ELF-1 (cell line): ENCODE data around the gene HTRA1.

Source experiments
- DNase-seq: peaks from one replicate; pipeline ENCODE4 v3.0.0-alpha.2; 2016; ENCODE audit warnings: low read depth, low spot score

HTRA1 gene

DNA sequence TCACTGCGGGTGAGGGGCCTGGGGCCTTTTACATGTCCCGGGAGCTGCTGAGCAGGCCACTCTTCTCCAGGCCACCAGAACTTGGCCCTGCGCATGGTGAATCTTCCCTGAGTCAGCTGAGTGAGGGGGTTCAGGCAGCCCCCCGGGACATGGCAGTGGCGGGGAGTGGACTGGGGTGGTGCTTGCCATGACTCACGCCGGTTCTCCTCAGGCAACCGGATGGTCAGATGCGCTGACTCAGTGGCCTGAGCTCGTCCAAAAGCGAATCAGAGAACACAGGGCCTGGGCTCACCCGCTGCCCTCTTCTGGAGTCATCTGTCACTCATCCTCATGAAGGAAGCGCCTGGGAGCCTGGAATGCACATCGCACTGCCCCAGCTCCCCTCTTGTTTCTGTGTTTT, 33.5 kb downstream of the HTRA1 start:
- DNase-seq: peak; percentile 43

DNA sequence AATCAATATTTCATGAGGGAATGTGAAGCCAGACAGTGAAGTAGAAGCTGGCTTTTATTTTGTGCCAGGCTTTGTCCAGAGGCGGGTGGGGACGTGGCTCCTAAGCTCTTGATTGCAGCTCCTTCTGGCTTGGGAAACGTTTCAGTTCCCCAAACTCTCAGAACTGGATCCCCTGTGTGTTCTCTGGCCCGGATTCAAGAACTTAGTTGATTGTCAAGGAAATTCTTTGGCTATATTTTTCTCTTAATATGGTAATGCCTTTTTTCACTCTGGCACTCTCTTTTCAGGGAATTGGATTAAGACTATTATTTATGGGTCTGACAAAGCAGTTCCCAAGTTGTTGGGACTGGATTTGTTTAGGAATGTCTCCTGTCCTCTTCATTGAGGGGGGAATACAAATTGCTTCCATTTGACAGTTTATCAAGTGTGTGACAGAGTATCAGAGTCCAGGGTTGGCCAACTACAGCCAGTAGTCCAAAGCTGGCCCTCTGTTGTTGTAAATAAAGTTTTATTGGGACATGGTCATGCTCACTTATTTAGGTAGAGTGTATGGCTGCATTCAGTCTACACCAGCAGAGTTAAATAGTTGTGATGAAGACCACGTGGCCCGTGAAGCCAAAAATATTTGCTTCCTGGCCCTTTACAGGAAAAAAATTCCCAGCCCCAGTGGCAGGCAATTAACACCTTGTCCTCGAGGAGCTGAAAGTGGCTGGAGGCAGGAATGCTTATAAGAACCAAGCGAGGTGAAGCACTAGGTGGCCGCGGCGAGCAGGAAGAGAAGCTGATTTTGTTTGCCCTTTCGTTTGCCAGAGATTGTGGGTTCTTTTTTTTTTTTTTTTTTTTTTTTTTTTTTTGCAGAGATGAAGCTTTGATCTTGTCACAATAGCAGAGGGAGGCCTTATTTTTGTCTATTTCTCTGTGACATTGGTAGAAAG, 34.3 kb downstream of the HTRA1 start:
- DNase-seq: peak; percentile 51

- DNase-seq: no peak
Measured at GRCh38 chr10:122497241-122497640, 35.9 kb downstream of the HTRA1 start.

DNA sequence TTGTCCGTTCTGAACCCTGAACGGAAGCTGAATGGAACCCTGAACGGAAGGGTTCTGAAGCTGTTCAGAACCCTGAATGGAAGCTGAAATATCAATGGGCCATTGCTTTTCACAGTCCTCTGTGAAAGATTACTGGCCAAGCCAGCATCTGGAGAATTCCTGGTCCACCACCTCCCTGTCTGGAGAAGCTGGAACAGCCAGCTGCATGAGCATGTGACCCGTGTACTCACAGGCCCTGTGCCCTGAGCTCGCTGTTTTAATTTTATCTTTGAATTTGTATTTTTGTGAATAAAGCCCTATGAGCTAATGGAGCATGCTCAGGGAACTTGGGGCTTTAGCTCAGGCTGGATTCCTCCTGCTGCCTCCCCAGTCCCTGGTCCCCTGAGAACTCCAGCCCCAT, 37.2 kb downstream of the HTRA1 start:
- DNase-seq: no peak

DNA sequence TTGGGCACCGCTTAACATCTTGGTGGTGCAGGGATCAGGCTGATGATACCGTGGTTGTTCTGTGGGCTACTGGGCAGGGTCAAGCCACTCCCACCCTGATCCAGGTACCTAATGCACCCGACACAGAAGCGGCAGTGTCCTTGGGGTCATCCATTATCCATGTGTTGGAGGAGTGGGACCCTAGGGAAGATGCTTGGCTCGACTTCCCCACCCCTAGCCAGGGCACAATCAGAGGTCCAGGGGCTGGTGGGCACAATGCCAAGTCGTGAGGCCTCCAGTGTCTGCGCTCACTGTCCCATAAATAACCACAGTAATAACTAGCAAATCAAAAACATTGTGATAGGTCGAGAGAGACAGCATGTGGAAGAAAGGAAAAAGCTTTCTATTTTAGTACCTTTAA, 37.7 kb downstream of the HTRA1 start:
- DNase-seq: no peak

DNA sequence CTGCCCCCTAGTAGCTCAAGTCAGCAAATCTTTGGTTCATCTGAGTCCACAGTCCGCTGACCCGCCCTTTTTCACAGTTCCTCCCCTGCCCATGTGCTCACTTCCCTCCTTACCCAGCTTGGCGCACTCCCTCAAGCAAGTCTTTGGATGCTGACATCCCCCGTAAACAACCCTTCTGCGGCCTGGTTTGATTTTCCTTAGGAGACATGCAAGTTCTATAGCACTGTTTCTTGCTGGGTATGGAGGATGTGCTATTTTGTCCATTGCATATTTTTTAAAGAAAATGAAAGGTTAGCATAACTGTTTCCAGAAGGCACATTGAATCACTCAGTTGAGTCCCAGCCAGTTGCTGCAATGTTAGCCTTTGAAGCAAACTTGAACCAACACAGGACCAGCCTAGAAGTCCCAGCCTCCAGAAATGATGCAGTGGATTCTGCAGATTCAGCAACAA, 38.2 kb downstream of the HTRA1 start:
- DNase-seq: no peak

DNA sequence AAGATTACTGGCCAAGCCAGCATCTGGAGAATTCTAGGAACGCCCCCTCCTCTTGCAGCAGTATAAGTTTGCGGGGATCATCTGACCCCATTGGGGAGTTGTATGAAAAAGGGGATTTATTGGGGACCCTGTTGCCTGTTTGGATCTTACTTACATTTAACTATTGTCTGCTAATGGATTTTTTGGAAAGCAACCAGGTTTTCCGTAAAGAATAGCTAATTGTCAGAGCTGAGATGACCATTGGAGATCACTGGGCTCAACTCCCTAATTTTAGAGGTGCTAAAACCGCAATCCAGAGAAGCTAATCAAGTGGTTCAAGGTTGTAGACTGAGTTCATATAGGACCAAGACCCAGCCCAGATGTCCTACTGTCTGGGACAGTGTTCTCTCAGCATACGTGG, 38.8 kb downstream of the HTRA1 start:
- no peak for DNase-seq

- no peak for DNase-seq
Measured at GRCh38 chr10:122500726-122501125, 39.4 kb downstream of the HTRA1 start.

GRCh38 chr10:122503012-122503411, 41.7 kb downstream of the HTRA1 start:
- DNase-seq: peak; percentile 24

DNA sequence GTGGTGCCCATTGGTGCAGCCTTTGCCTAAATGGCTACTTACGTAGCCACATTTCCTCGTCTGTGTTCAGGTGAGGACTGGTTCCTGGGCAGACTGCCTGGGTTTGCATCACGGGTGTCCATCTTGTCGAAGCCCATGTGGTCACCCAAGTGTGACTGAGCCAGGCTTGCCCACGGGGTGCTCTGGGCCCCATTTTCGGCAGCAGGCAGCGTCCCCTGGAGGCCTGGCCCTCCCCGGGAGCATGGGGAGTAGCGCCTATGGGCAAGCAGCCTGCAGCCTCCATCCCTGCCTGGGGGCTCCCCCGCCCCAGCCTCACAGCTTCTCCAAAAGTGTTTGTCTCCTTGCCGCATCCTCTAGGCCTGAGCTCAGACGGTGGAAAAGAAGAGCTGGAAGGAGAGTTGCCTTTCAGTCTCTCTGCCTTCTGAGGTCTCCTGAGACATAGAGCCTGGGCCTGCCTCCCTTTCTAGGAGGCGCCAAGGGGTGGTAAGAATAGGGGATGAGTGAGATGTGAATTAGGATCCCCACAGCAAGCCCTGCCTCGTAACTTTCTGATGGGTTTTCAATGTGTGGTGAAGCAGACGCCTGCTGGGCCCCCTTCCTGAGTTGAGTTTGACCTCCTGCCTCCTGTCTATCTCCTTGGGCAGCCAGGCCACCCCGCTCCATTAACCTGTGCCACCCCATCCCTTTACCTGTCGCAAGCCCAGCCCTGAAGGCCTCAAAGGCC, 42.7 kb downstream of the HTRA1 start:
- DNase-seq: no peak

GRCh38 chr10:122504610-122504950, 43.2 kb downstream of the HTRA1 start:
- DNase-seq: no peak

- DNase-seq: no peak
Measured at GRCh38 chr10:122505011-122505410, 43.7 kb downstream of the HTRA1 start.

DNA sequence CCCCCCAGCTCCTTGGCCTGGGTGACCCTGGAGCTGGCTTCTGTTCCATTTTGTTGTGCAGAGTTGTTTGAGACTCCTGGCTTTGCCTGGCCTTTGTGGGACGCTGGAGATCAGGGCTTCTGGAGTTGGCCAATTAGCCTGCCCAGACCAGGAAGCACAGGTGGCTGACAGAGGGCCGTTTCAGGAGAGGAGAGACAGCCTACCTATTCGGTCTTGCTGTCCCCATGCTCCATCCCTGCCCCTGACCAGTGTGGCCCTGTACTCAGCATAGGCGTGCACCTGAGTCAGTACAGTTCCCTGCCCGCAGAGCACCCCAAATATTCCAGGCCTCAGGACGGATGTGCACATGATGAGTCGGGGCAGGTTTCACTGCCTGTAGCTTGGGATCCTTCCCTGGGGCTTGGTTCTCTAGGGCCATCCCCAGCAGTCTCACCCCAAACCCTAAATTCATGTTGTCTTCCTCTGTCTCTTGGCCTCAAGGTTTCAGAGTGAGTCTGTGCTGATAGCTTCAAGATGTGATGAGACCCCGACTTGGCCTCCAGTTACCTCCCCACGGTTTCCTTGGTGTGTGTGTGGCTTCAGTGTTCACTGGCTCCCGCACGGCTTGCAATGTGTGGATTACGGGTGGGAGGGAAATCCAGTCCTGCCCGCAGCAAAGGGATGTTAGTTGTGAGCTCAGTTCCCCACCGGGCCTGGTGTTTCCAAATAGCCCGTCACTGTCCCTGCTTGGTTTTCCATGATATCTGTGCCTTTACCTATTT, 44.7 kb downstream of the HTRA1 start:
- DNase-seq: no peak

DNA sequence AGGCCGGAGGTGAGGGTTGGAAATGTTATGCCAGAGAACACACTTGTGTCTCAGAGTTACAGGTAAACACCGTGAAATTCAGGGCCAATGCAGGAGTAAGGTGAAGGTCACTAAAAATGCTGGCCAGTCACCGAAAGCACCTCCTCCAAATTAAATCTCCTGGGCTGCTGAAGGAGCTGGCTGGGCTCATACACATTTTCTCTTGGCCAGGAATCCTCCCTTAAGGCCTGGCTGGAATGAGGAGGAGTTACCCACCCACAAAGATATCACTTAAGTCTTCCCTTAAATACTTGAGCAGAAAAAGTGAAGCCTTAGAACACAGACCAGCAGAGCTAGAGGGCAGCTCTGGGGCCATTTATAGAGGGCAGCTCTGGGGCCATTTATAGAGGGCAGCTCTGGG, 46.3 kb downstream of the HTRA1 start:
- no peak for DNase-seq

GRCh38 chr10:122508021-122508420, 46.7 kb downstream of the HTRA1 start:
- no peak for DNase-seq

DNA sequence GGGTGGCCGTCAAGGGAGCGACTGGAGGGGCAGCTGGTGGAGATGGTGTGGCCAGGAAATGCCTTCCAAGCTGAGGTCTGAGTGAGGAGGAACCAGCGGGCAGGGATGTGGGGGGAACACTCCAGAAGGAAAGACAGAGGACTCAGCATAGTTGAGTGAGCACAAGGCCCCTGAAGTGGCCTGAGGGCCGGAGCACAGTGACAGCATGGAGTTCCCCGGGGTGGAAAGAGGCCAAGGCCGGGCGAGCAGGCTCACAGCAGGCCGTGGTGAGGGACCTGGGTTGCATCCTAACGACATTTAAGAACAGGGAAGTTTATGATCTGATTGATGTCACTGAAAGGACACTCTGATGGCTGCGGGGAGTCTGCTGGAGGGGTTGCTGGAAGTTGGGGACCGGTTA, 48.0 kb downstream of the HTRA1 start:
- DNase-seq: peak; percentile 51

- DNase-seq: peak; percentile 70
Measured at GRCh38 chr10:122510326-122510725, 49.0 kb downstream of the HTRA1 start.

- no peak for DNase-seq
Measured at GRCh38 chr10:122510736-122511135, 49.4 kb downstream of the HTRA1 start.

- no peak for DNase-seq
Measured at GRCh38 chr10:122513053-122513452, 51.7 kb downstream of the HTRA1 start.

GRCh38 chr10:122514045-122514840, 52.9 kb downstream of the HTRA1 start:
- DNase-seq: no peak

GRCh38 chr10:122515022-122515424, 53.7 kb downstream of the HTRA1 start:
- no peak for DNase-seq
